ELR (cell line): ENCODE measurements around the gene TAF4B.
"Not testable (repeated sequence)": the region's sequence is repeated elsewhere in the genome, so short reads cannot be mapped to it uniquely, and the experiment has no call there.

Experiments
- DNase-seq: peaks from one replicate; pipeline ENCODE4 v3.0.0-alpha.2; 2015; ENCODE audit warnings: low read depth

TAF4B gene

GRCh38 chr18:26238718-26239117 lies 12.5 kb downstream of the TAF4B start:
- DNase-seq, result not testable (repeated sequence)

- not testable (repeated sequence) for DNase-seq
These were observed 16.1 kb downstream of the TAF4B start for GRCh38 chr18:26242392-26242791.

- not testable (repeated sequence) for DNase-seq
These were observed 19.2 kb downstream of the TAF4B start for GRCh38 chr18:26245434-26245833.

GRCh38 chr18:26252411-26252810 lies 26.2 kb downstream of the TAF4B start:
- DNase-seq, result no peak

GRCh38 chr18:26254808-26255207 lies 28.6 kb downstream of the TAF4B start:
- peak; percentile 7 for DNase-seq

GRCh38 chr18:26255695-26256622 lies 29.7 kb downstream of the TAF4B start:
- DNase-seq, result no peak

GRCh38 chr18:26258711-26259110 lies 32.5 kb downstream of the TAF4B start:
- DNase-seq, result no peak

- DNase-seq, result not testable (repeated sequence)
These were observed 33.2 kb downstream of the TAF4B start for GRCh38 chr18:26259416-26259815.

GRCh38 chr18:26262156-26262555 lies 35.9 kb downstream of the TAF4B start:
- DNase-seq, result no peak

GRCh38 chr18:26267357-26267930 lies 41.2 kb downstream of the TAF4B start:
- DNase-seq, result no peak

GRCh38 chr18:26268454-26268853 lies 42.2 kb downstream of the TAF4B start:
- DNase-seq, result peak; percentile 1

- DNase-seq, result no peak
These were observed 45.8 kb downstream of the TAF4B start for GRCh38 chr18:26271917-26272549.

GRCh38 chr18:26277374-26277773 lies 51.1 kb downstream of the TAF4B start:
- no peak for DNase-seq

GRCh38 chr18:26279428-26279827 lies 53.2 kb downstream of the TAF4B start:
- no peak for DNase-seq

- DNase-seq, result no peak
These were observed 59.8 kb downstream of the TAF4B start for GRCh38 chr18:26286008-26286407.

- no peak for DNase-seq
These were observed 61.4 kb downstream of the TAF4B start for GRCh38 chr18:26287644-26288043.

GRCh38 chr18:26290385-26290784 lies 64.1 kb downstream of the TAF4B start:
- DNase-seq, result no peak

- no peak for DNase-seq
These were observed 67.7 kb downstream of the TAF4B start for GRCh38 chr18:26293982-26294381.

GRCh38 chr18:26298107-26298506 lies 71.9 kb downstream of the TAF4B start:
- no peak for DNase-seq

GRCh38 chr18:26301681-26302080 lies 75.4 kb downstream of the TAF4B start:
- DNase-seq, result no peak

GRCh38 chr18:26303222-26303621 lies 77.0 kb downstream of the TAF4B start:
- not testable (repeated sequence) for DNase-seq

GRCh38 chr18:26304511-26304910 lies 78.3 kb downstream of the TAF4B start:
- peak; percentile 22 for DNase-seq
